ENCODE results near the gene DEFB125.
"Not testable (repeated sequence)": the region's sequence is repeated elsewhere in the genome, so short reads cannot be mapped to it uniquely, and the experiment has no call there.

The DEFB125 gene

GRCh38 chr20:77231-77630, 10.2 kb upstream of the DEFB125 start:
- Histone ChIP-seq H3K9ac (ENCODE audit: insufficient read length, low read depth) (no peak overlapping the region), H3K36me3 (ENCODE audit: insufficient read depth, insufficient read length, low read length) (no peaks in the 10 kb centered on the region), H3K9me3 (ENCODE audit: insufficient read depth, low read length) (no peaks in the 10 kb centered on the region), H3K4me1 (ENCODE audit: insufficient read depth, insufficient read length) (no peaks in the 10 kb centered on the region), H3K4me3 (ENCODE audit: insufficient read length, low read depth) (no peak overlapping the region), H3K27me3 (ENCODE audit: insufficient read depth, insufficient read length) (no peaks in the 10 kb centered on the region)
- DNase-seq (ENCODE audit: low read depth, low spot score), result no peak
- no peak for TF ChIP-seq SUZ12 (IDR thresholded peaks at IDR 0.05; ENCODE audit: extremely low read depth, insufficient read depth, insufficient read length)
- no peak for TF ChIP-seq ZNF274 (IDR thresholded peaks at IDR 0.05; ENCODE audit: low read depth, low read length)
- no peak for TF ChIP-seq YY1 (IDR thresholded peaks at IDR 0.05; ENCODE audit: insufficient read depth, insufficient read length)

- no peak for DNase-seq (ENCODE audit: low read depth, low spot score)
- TF ChIP-seq ZNF274 (IDR thresholded peaks at IDR 0.05; ENCODE audit: low read depth, low read length), result no peak
- no peak for TF ChIP-seq YY1 (IDR thresholded peaks at IDR 0.05; ENCODE audit: insufficient read depth, insufficient read length)
- TF ChIP-seq SUZ12 (IDR thresholded peaks at IDR 0.05; ENCODE audit: extremely low read depth, insufficient read depth, insufficient read length), result no peak
- Histone ChIP-seq H3K36me3 (ENCODE audit: insufficient read depth, insufficient read length, low read length) (no peaks in the 10 kb centered on the region), H3K9me3 (ENCODE audit: insufficient read depth, low read length) (no peaks in the 10 kb centered on the region), H3K27me3 (ENCODE audit: insufficient read depth, insufficient read length) (no peaks in the 10 kb centered on the region), H3K9ac (ENCODE audit: insufficient read length, low read depth) (no peak overlapping the region), H3K4me1 (ENCODE audit: insufficient read depth, insufficient read length) (no peaks in the 10 kb centered on the region), H3K4me3 (ENCODE audit: insufficient read length, low read depth) (no peak overlapping the region)
Measured at GRCh38 chr20:78338-78737, 9.1 kb upstream of the DEFB125 start.

GRCh38 chr20:79565-79964, 7.9 kb upstream of the DEFB125 start:
- TF ChIP-seq SUZ12 (IDR thresholded peaks at IDR 0.05; ENCODE audit: extremely low read depth, insufficient read depth, insufficient read length) (no peak), ZNF274 (IDR thresholded peaks at IDR 0.05; ENCODE audit: low read depth, low read length) (no peak), YY1 (IDR thresholded peaks at IDR 0.05; ENCODE audit: insufficient read depth, insufficient read length) (no peak)
- H3K27me3 ChIP-seq (ENCODE audit: insufficient read depth, insufficient read length), result no peaks in the 10 kb centered on the region
- DNase-seq (ENCODE audit: low read depth, low spot score), result no peak
- H3K9ac ChIP-seq (ENCODE audit: insufficient read length, low read depth), result no peak overlapping the region
- H3K4me1 ChIP-seq (ENCODE audit: insufficient read depth, insufficient read length), result no peaks in the 10 kb centered on the region
- H3K9me3 ChIP-seq (ENCODE audit: insufficient read depth, low read length), result no peaks in the 10 kb centered on the region
- no peaks in the 10 kb centered on the region for H3K36me3 ChIP-seq (ENCODE audit: insufficient read depth, insufficient read length, low read length)
- no peak overlapping the region for H3K4me3 ChIP-seq (ENCODE audit: insufficient read length, low read depth)

GRCh38 chr20:90651-91050, 3.2 kb downstream of the DEFB125 start:
- no peaks in the 10 kb centered on the region for H3K4me1 ChIP-seq (ENCODE audit: insufficient read depth, insufficient read length)
- no peaks in the 10 kb centered on the region for H3K36me3 ChIP-seq (ENCODE audit: insufficient read depth, insufficient read length, low read length)
- TF ChIP-seq ZNF274 (IDR thresholded peaks at IDR 0.05; ENCODE audit: low read depth, low read length) (no peak), YY1 (IDR thresholded peaks at IDR 0.05; ENCODE audit: insufficient read depth, insufficient read length) (no peak), SUZ12 (IDR thresholded peaks at IDR 0.05; ENCODE audit: extremely low read depth, insufficient read depth, insufficient read length) (no peak)
- no peak for DNase-seq (ENCODE audit: low read depth, low spot score)
- no peaks in the 10 kb centered on the region for H3K27me3 ChIP-seq (ENCODE audit: insufficient read depth, insufficient read length)
- no peak overlapping the region for H3K9ac ChIP-seq (ENCODE audit: insufficient read length, low read depth)
- peaks cover 14% of the 10 kb centered on the region for H3K9me3 ChIP-seq (ENCODE audit: insufficient read depth, low read length)
- no peak overlapping the region for H3K4me3 ChIP-seq (ENCODE audit: insufficient read length, low read depth)

GRCh38 chr20:93641-94040, 6.2 kb downstream of the DEFB125 start:
- no peak overlapping the region for H3K9ac ChIP-seq (ENCODE audit: insufficient read length, low read depth)
- DNase-seq (ENCODE audit: low read depth, low spot score), result no peak
- H3K4me1 ChIP-seq (ENCODE audit: insufficient read depth, insufficient read length), result no peaks in the 10 kb centered on the region
- no peak overlapping the region for H3K4me3 ChIP-seq (ENCODE audit: insufficient read length, low read depth)
- H3K36me3 ChIP-seq (ENCODE audit: insufficient read depth, insufficient read length, low read length), result no peaks in the 10 kb centered on the region
- TF ChIP-seq YY1 (IDR thresholded peaks at IDR 0.05; ENCODE audit: insufficient read depth, insufficient read length), result no peak
- TF ChIP-seq ZNF274 (IDR thresholded peaks at IDR 0.05; ENCODE audit: low read depth, low read length), result no peak
- TF ChIP-seq SUZ12 (IDR thresholded peaks at IDR 0.05; ENCODE audit: extremely low read depth, insufficient read depth, insufficient read length), result no peak
- H3K27me3 ChIP-seq (ENCODE audit: insufficient read depth, insufficient read length), result no peaks in the 10 kb centered on the region
- peaks cover 16% of the 10 kb centered on the region for H3K9me3 ChIP-seq (ENCODE audit: insufficient read depth, low read length)

GRCh38 chr20:95215-95614, 7.7 kb downstream of the DEFB125 start:
- peaks cover 16% of the 10 kb centered on the region for H3K9me3 ChIP-seq (ENCODE audit: insufficient read depth, low read length)
- no peaks in the 10 kb centered on the region for H3K36me3 ChIP-seq (ENCODE audit: insufficient read depth, insufficient read length, low read length)
- TF ChIP-seq ZNF274 (IDR thresholded peaks at IDR 0.05; ENCODE audit: low read depth, low read length) (no peak), SUZ12 (IDR thresholded peaks at IDR 0.05; ENCODE audit: extremely low read depth, insufficient read depth, insufficient read length) (no peak), YY1 (IDR thresholded peaks at IDR 0.05; ENCODE audit: insufficient read depth, insufficient read length) (no peak)
- DNase-seq (ENCODE audit: low read depth, low spot score), result no peak
- no peaks in the 10 kb centered on the region for H3K27me3 ChIP-seq (ENCODE audit: insufficient read depth, insufficient read length)
- H3K4me1 ChIP-seq (ENCODE audit: insufficient read depth, insufficient read length), result no peaks in the 10 kb centered on the region
- no peak overlapping the region for H3K9ac ChIP-seq (ENCODE audit: insufficient read length, low read depth)
- H3K4me3 ChIP-seq (ENCODE audit: insufficient read length, low read depth), result no peak overlapping the region

GRCh38 chr20:97691-98090, 10.2 kb downstream of the DEFB125 start:
- H3K36me3 ChIP-seq (ENCODE audit: insufficient read depth, insufficient read length, low read length); DNase-seq (ENCODE audit: low read depth, low spot score); H3K27me3 ChIP-seq (ENCODE audit: insufficient read depth, insufficient read length); H3K9ac ChIP-seq (ENCODE audit: insufficient read length, low read depth); H3K4me1 ChIP-seq (ENCODE audit: insufficient read depth, insufficient read length); H3K4me3 ChIP-seq (ENCODE audit: insufficient read length, low read depth): not testable (repeated sequence)
- H3K9me3 ChIP-seq (ENCODE audit: insufficient read depth, low read length), result peaks cover 16% of the 10 kb centered on the region

GRCh38 chr20:101975-102374, 14.5 kb downstream of the DEFB125 start:
- no peak for DNase-seq (ENCODE audit: low read depth, low spot score)
- TF ChIP-seq YY1 (IDR thresholded peaks at IDR 0.05; ENCODE audit: insufficient read depth, insufficient read length) (no peak), ZNF274 (IDR thresholded peaks at IDR 0.05; ENCODE audit: low read depth, low read length) (no peak), SUZ12 (IDR thresholded peaks at IDR 0.05; ENCODE audit: extremely low read depth, insufficient read depth, insufficient read length) (no peak)
- no peaks in the 10 kb centered on the region for H3K9me3 ChIP-seq (ENCODE audit: insufficient read depth, low read length)

More at GRCh38 chr20:101975-102374, 14.5 kb downstream of the DEFB125 start:
- Histone ChIP-seq H3K27me3 (ENCODE audit: insufficient read depth, insufficient read length) (no peaks in the 10 kb centered on the region), H3K36me3 (ENCODE audit: insufficient read depth, insufficient read length, low read length) (no peaks in the 10 kb centered on the region), H3K4me3 (ENCODE audit: insufficient read length, low read depth) (no peak overlapping the region), H3K4me1 (ENCODE audit: insufficient read depth, insufficient read length) (no peaks in the 10 kb centered on the region), H3K9ac (ENCODE audit: insufficient read length, low read depth) (no peak overlapping the region)
